ENCODE data around the gene CIT. TPM values are rescaled to one million over a fixed set of nuclear protein-coding genes. Genes with fewer than 3 reads are reported as not detected.

Gene CIT
- polyA plus RNA-seq, 1 donor = 25.4 TPM

Other genes starting within 250 kb of the CIT start
- gene PRKAB1, start 209.2 kb downstream of the CIT start, polyA plus RNA-seq (ENCODE audit: insufficient read length) = 86.2 TPM
- gene BICDL1, start 111.9 kb upstream of the CIT start, polyA plus RNA-seq (ENCODE audit: insufficient read length) = 37.8 TPM
- gene RAB35, start 239.4 kb upstream of the CIT start, polyA plus RNA-seq (ENCODE audit: insufficient read length) = 37.0 TPM

Data from left kidney (tissue), 1 donor.